Mesenchymal stem cell (in vitro differentiated cells and primary cell): ENCODE measurements around the gene FOSL2.
A peak's percentile ranks its signal among the peaks of the same experiment; 100 is the strongest.

Experiments
- DNase-seq: peaks from one replicate; pipeline ENCODE4 v3.0.0-alpha.2; 2013
- H2AFZ ChIP-seq: one replicate; pipeline ENCODE4 v1.6.1; 2013; ENCODE audit warnings: low read depth, mild to moderate bottlenecking, control low read depth, inconsistent platforms, low read length, moderate library complexity
- H2AK5ac ChIP-seq: 2 replicates; pipeline ENCODE4 v1.6.1; 2013; ENCODE audit warnings: low read length, moderate library complexity, mild to moderate bottlenecking, inconsistent platforms; ENCODE audit not compliant: severe bottlenecking
- H2BK120ac ChIP-seq: one replicate; pipeline ENCODE4 v1.6.1; 2013; ENCODE audit warnings: low read depth, mild to moderate bottlenecking, inconsistent platforms, low read length, moderate library complexity
- H2BK12ac ChIP-seq, 2 experiments: one replicate each; pipeline ENCODE4 v1.6.1; 2013; ENCODE audit warnings: inconsistent platforms in 2 of 2, low read length in 2 of 2, mild to moderate bottlenecking in 2 of 2, moderate library complexity in 2 of 2, control low read depth in 1 of 2
- H2BK15ac ChIP-seq: one replicate; pipeline ENCODE4 v1.6.1; 2013; ENCODE audit warnings: mild to moderate bottlenecking, low read depth, inconsistent platforms; ENCODE audit not compliant: poor library complexity, severe bottlenecking
- H2BK5ac ChIP-seq: 2 replicates; pipeline ENCODE4 v1.6.1; 2013; ENCODE audit warnings: low read depth, mild to moderate bottlenecking, low read length, control low read depth, inconsistent platforms; ENCODE audit not compliant: poor library complexity, severe bottlenecking
- H3K14ac ChIP-seq, 2 experiments: one replicate each; pipeline ENCODE4 v1.6.1; 2013; ENCODE audit warnings: inconsistent platforms in 2 of 2, low read length in 2 of 2, control low read depth in 1 of 2, mild to moderate bottlenecking in 1 of 2, moderate library complexity in 1 of 2
- H3K18ac ChIP-seq, 2 experiments: one replicate each; pipeline ENCODE4 v1.6.1; 2013; ENCODE audit warnings: inconsistent platforms in 2 of 2, low read length in 2 of 2, control low read depth in 1 of 2, low read depth in 1 of 2, mild to moderate bottlenecking in 1 of 2
- H3K23ac ChIP-seq, 2 experiments: one replicate each; pipeline ENCODE4 v1.6.1; 2013; ENCODE audit warnings: inconsistent platforms in 2 of 2, low read length in 2 of 2, mild to moderate bottlenecking in 2 of 2, moderate library complexity in 2 of 2, control low read depth in 1 of 2
- H3K27ac ChIP-seq: 2 replicates; pipeline ENCODE4 v1.5.1; 2013; ENCODE audit warnings: mild to moderate bottlenecking, moderate library complexity, low read length, control low read depth, inconsistent platforms; ENCODE audit not compliant: poor library complexity, severe bottlenecking
- H3K27me3 ChIP-seq, 2 experiments: 2 replicates each; pipeline versions ENCODE4 v1.6.1 to v1.7.0; 2013; ENCODE audit warnings: low read length in 2 of 2, mild to moderate bottlenecking in 2 of 2, moderate library complexity in 2 of 2, control low read depth in 1 of 2, inconsistent platforms in 1 of 2; ENCODE audit not compliant: control insufficient read depth in 1 of 2, insufficient read depth in 1 of 2
- H3K36me3 ChIP-seq, 2 experiments: 2 replicates each; pipeline versions ENCODE4 v1.6.1 to v1.7.0; 2013; ENCODE audit warnings: low read length in 2 of 2, control low read depth in 1 of 2, inconsistent platforms in 1 of 2, low read depth in 1 of 2, mild to moderate bottlenecking in 1 of 2; ENCODE audit not compliant: insufficient read depth in 2 of 2, control insufficient read depth in 1 of 2
- H3K4ac ChIP-seq, 2 experiments: one replicate each; pipeline ENCODE4 v1.6.1; 2013; ENCODE audit warnings: inconsistent platforms in 2 of 2, low read length in 2 of 2, mild to moderate bottlenecking in 2 of 2, moderate library complexity in 2 of 2, control low read depth in 1 of 2, low read depth in 1 of 2
- H3K4me1 ChIP-seq: 2 replicates; pipeline ENCODE4 v1.6.1; 2013; ENCODE audit warnings: low read depth, low read length, control low read depth; ENCODE audit not compliant: control insufficient read depth, insufficient read depth
- H3K4me2 ChIP-seq: 2 replicates; pipeline ENCODE4 v1.6.1; 2013; ENCODE audit warnings: low read length, mild to moderate bottlenecking, inconsistent platforms; ENCODE audit not compliant: poor library complexity, severe bottlenecking
- H3K4me3 ChIP-seq, 2 experiments: 2 replicates each; pipeline versions ENCODE4 v1.5.1 to v1.7.0; 2013; ENCODE audit warnings: low read length in 2 of 2, mild to moderate bottlenecking in 2 of 2, control low read depth in 1 of 2, low read depth in 1 of 2; ENCODE audit not compliant: insufficient read depth in 1 of 2
- H3K79me1 ChIP-seq: replicated peaks from 2 replicates; pipeline ENCODE4 v1.6.1; 2013; ENCODE audit warnings: mild to moderate bottlenecking, control low read depth, low read length, inconsistent platforms; ENCODE audit not compliant: poor library complexity, severe bottlenecking
- H3K9ac ChIP-seq: 2 replicates; pipeline ENCODE4 v1.7.0; 2013; ENCODE audit warnings: mild to moderate bottlenecking, low read length, moderate library complexity
- H3K9me3 ChIP-seq: 2 replicates; pipeline ENCODE4 v1.7.0; 2013; ENCODE audit warnings: mild to moderate bottlenecking, low read length; ENCODE audit not compliant: control insufficient read depth
- H4K8ac ChIP-seq: one replicate; pipeline ENCODE4 v1.6.1; 2013; ENCODE audit warnings: inconsistent platforms, mild to moderate bottlenecking, low read length, moderate library complexity
- H4K91ac ChIP-seq: one replicate; pipeline ENCODE4 v1.6.1; 2013; ENCODE audit warnings: mild to moderate bottlenecking, low read length, inconsistent platforms
- WGBS: methylation state at CpG from one replicate; pipeline ENCODE4 v1.1.7; 2013; ENCODE audit warnings: mixed read lengths; 5-methylcytosine and 5-hydroxymethylcytosine counted together

The FOSL2 gene

DNA sequence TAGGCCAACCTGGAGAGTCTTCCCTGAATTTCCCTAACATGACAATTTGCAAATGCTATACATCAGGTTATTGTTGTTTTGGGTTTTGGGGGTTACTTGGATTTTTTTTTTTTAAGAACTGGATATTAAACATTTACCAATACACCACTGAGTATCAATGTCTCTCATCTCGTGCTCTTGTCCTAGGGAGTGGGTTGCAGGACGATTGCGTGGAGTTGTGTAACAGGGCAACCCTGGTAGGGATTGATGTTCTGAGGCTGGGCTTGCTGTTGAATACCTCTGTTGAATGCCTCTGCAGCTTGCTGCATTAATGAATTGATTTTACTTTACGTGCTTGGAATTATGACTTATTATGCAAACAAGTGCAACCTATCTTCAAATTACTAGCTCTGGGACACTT lies 18.8 kb upstream of the FOSL2 start:
- no peak overlapping the region for H3K18ac ChIP-seq
- H3K9me3 ChIP-seq: no peaks in the 10 kb centered on the region
- H3K4me1 ChIP-seq: peaks cover 4% of the 10 kb centered on the region
- H3K14ac ChIP-seq: no peak overlapping the region
- no peak overlapping the region for H4K91ac ChIP-seq
- H3K36me3 ChIP-seq: no peaks in the 10 kb centered on the region
- no peak overlapping the region for H2AFZ ChIP-seq
- WGBS: over 99% methylated on average over 4 of the region's 4 CpGs
- no peak overlapping the region for H2BK5ac ChIP-seq
- no peak overlapping the region for H3K4me3 ChIP-seq
- H3K23ac ChIP-seq: no peak overlapping the region
- H3K9ac ChIP-seq: no peak overlapping the region
- H2AK5ac ChIP-seq: no peak overlapping the region
- H3K4ac ChIP-seq: no peak overlapping the region
- no peak overlapping the region for H3K4me2 ChIP-seq
- no peak overlapping the region for H2BK120ac ChIP-seq
- no peak overlapping the region for H3K27ac ChIP-seq
- no peak for DNase-seq
- no peak overlapping the region for H4K8ac ChIP-seq
- no peak overlapping the region for H2BK12ac ChIP-seq
- no peaks in the 10 kb centered on the region for H3K79me1 ChIP-seq
- peaks cover 0 to 4% of the 10 kb centered on the region in 2 experiments for H3K27me3 ChIP-seq
- no peak overlapping the region for H2BK15ac ChIP-seq

DNA sequence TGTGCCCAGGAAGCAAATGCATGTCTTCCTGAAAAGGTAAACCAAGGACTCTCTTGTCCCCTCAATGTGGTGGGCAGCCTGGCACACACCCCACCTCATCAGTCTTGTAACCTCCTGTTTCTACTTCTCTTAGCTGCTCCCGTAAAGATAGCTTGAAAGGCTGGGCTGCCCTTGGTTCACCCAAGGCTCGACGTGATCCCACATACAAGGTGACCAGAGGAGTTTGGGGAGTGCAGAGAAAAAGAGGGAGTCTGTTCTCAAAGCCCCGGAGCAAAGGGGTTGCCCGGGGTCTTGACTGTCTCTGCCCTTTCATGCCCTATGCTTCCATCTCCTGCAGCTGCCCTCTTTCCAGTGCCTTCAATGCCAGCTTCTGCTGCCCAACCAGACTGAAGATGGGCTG lies 18.3 kb upstream of the FOSL2 start:
- H3K4me1 ChIP-seq: peaks cover 4% of the 10 kb centered on the region
- no peaks in the 10 kb centered on the region for H3K79me1 ChIP-seq
- no peak overlapping the region for H2BK5ac ChIP-seq
- H2BK15ac ChIP-seq: no peak overlapping the region
- no peak overlapping the region for H2BK12ac ChIP-seq
- no peak overlapping the region for H3K14ac ChIP-seq
- H3K27ac ChIP-seq: no peak overlapping the region
- H3K4me3 ChIP-seq: no peak overlapping the region
- no peak overlapping the region for H3K23ac ChIP-seq
- no peak overlapping the region for H4K91ac ChIP-seq
- no peak overlapping the region for H2BK120ac ChIP-seq
- 98% methylated on average over 5 of the region's 5 CpGs for WGBS
- H4K8ac ChIP-seq: no peak overlapping the region
- no peak overlapping the region for H3K4me2 ChIP-seq
- H2AFZ ChIP-seq: no peak overlapping the region
- no peaks in the 10 kb centered on the region for H3K9me3 ChIP-seq
- H3K36me3 ChIP-seq: no peaks in the 10 kb centered on the region
- peaks cover 0 to 4% of the 10 kb centered on the region in 2 experiments for H3K27me3 ChIP-seq
- no peak for DNase-seq
- H2AK5ac ChIP-seq: no peak overlapping the region
- H3K4ac ChIP-seq: peak overlapping the region in 1 of 2 experiments; percentile 47
- no peak overlapping the region for H3K9ac ChIP-seq
- H3K18ac ChIP-seq: no peak overlapping the region

DNA sequence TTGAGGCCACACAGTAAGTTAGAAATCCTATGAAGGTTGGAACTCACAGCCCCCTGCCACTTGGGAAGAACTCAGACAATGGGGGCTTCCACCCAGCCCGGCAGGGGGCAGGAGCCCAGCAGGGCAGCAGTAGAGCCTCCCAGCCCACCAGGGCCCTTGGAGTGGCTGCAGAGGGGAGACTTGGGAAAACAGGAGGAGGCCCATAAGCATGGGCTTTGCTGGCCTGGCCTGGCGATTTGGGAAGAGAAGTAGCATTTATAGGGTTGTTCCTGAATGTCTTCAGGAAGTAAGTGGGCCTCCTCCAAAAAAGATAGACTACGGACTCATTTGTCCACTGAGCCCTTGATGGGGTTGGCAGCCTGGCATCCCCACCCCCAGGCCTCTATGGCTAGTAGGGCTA lies 17.4 kb upstream of the FOSL2 start:
- Histone ChIP-seq H3K14ac (no peak overlapping the region), H3K27me3 (peaks cover 0 to 4% of the 10 kb centered on the region in 2 experiments), H4K91ac (no peak overlapping the region), H2AFZ (no peak overlapping the region), H4K8ac (no peak overlapping the region), H3K9me3 (no peaks in the 10 kb centered on the region), H3K4me1 (peaks cover 4% of the 10 kb centered on the region), H3K27ac (no peak overlapping the region), H2BK15ac (no peak overlapping the region), H3K18ac (no peak overlapping the region), H2AK5ac (no peak overlapping the region), H2BK5ac (no peak overlapping the region), H2BK120ac (no peak overlapping the region), H3K4me3 (no peak overlapping the region), H2BK12ac (no peak overlapping the region), H3K9ac (no peak overlapping the region), H3K4ac (no peak overlapping the region), H3K79me1 (no peaks in the 10 kb centered on the region), H3K4me2 (no peak overlapping the region), H3K36me3 (no peaks in the 10 kb centered on the region), H3K23ac (no peak overlapping the region)
- DNase-seq: no peak
- WGBS: 93% methylated on average over 3 of the region's 3 CpGs

DNA sequence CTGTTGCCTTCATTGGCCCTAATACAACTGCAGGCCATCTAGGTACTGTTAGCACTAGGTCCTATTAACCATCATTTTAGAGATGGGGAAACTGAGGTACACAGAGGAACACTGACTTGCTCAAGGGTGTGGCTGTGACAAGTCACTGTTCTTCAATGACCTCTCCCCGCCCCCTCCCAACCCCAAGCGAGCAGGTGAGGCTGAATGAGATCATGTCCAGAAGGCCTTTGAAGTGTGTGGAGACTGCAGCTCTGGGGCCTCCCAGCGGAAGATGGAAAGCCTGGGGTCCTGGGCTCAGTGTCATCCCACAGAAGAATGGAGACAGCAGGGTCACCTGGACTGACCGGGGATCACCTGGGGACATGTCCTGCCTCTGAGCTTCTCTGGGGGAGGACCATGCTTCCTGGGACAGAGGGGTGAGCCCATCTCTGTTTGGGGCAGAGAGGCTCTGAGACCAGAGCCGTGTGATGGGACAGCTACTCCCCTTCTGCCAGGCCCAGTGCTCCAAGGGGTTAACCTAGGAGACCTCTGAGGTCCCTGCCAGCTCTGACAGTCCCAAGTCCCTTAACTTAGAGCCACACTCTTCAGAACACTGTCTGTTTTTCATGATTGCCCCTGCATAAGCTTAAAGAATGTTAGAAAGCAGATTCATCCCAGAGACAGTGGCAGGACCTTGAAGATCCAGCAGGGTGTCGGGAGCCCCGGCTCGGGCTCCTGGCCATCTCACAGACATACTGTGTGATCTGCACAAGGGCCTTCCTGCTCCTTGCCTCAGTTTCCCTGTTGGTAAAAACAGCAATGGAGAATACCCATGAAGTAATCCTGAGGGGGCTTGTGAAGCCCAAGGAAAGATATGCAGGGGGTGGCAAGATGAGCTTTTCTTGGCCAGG lies 16.7 kb upstream of the FOSL2 start:
- H2BK5ac ChIP-seq: no peak overlapping the region
- H3K27ac ChIP-seq: no peak overlapping the region
- no peak overlapping the region for H3K9ac ChIP-seq
- no peak overlapping the region for H3K4me2 ChIP-seq
- DNase-seq: no peak
- no peaks in the 10 kb centered on the region for H3K36me3 ChIP-seq
- H3K9me3 ChIP-seq: no peaks in the 10 kb centered on the region
- WGBS: 87% methylated on average over 8 of the region's 8 CpGs
- no peak overlapping the region for H4K91ac ChIP-seq
- no peak overlapping the region for H3K4ac ChIP-seq
- no peaks in the 10 kb centered on the region for H3K79me1 ChIP-seq
- no peak overlapping the region for H3K4me3 ChIP-seq
- H3K14ac ChIP-seq: no peak overlapping the region
- H3K27me3 ChIP-seq: peaks cover 0 to 4% of the 10 kb centered on the region in 2 experiments
- no peak overlapping the region for H2AK5ac ChIP-seq
- peak overlapping the region; percentile 39 for H2BK120ac ChIP-seq
- no peaks in the 10 kb centered on the region for H3K4me1 ChIP-seq
- no peak overlapping the region for H3K18ac ChIP-seq
- no peak overlapping the region for H2BK15ac ChIP-seq
- H4K8ac ChIP-seq: no peak overlapping the region
- no peak overlapping the region for H2BK12ac ChIP-seq
- no peak overlapping the region for H2AFZ ChIP-seq
- no peak overlapping the region for H3K23ac ChIP-seq
